ENCODE data around the gene TMTC1.
"Not testable (repeated sequence)": the region's sequence is repeated elsewhere in the genome, so short reads cannot be mapped to it uniquely, and the experiment has no call there.

Gene TMTC1

GRCh38 chr12:29566441-29566840 lies 217.3 kb downstream of the TMTC1 start:
- DNase-seq (ENCODE audit: low spot score): no peak

- DNase-seq (ENCODE audit: low spot score): no peak
These were observed 218.0 kb downstream of the TMTC1 start for GRCh38 chr12:29565727-29566126.

- no peak for DNase-seq (ENCODE audit: low spot score)
These were observed 218.8 kb downstream of the TMTC1 start for GRCh38 chr12:29564925-29565324.

GRCh38 chr12:29563636-29564035 lies 220.1 kb downstream of the TMTC1 start:
- DNase-seq (ENCODE audit: low spot score): no peak

DNA sequence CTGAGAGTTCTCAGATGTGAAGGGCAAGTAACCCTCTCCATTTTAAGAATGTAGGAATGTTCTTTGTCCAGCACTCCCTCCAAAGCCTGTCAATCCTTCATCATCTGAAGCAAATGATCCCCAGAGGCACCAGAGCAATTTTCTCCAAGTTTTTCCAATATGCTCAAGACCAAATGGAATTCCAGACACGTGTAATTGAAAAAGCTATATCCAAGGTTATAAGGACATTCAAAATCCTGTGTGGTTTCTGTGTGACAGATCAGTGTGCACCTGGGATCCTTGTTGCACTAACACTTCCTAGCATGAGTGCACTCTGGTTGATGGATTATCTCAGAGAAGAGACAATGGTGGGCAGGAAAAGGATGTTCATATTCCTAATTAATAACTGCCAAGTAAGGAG lies 220.7 kb downstream of the TMTC1 start:
- DNase-seq (ENCODE audit: low spot score): no peak

DNA sequence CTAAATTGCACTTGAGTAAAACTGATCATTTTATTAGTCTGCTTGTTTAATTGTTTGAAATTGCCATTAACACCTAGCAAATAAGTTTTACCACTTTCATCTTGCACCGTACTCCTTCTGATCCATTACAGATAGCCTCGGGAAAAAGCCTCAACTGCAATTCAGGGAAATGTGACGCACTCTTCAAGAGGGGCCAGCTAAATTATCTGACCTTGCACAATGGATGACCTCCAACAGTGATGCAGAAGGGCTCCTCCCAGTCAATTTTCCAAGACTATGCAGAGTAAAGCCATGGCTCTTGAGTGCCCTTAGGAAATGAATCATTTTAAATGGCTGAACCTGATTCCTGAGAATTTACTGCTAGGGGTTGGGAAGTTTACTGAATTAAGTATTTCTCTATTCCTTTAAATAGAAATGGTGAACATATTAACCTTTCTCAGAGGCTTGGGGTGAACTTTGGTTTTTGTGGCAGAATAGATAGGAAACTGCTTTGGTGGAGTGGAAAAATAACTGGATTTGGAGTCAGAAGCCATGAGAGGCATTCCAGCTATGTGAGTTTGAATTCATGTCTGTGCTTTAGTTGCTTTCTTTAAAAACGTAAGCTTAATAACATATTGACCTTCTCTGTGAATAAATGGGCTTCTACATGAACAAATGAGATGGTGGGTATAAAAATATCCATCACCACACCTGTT lies 221.5 kb downstream of the TMTC1 start:
- DNase-seq (ENCODE audit: low spot score): no peak

DNA sequence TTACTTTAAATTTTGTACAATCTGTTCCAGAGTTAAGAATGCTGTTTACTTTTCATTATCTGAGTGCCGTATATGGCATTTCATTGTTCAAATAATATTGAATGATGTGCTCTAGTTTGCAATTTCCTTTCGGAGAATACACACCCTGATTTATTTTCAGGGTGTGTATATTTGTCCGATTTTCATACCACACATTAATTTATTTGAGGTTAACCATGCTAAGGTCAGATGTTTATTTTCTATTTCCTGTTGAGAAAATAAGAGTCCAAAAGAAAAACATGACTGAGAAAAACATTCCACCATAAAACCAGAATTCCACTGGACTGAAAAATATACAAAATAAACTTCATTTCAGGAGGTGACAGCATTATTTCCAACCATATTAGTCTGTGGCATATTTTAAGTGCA lies 222.1 kb downstream of the TMTC1 start:
- no peak for DNase-seq (ENCODE audit: low spot score)

DNA sequence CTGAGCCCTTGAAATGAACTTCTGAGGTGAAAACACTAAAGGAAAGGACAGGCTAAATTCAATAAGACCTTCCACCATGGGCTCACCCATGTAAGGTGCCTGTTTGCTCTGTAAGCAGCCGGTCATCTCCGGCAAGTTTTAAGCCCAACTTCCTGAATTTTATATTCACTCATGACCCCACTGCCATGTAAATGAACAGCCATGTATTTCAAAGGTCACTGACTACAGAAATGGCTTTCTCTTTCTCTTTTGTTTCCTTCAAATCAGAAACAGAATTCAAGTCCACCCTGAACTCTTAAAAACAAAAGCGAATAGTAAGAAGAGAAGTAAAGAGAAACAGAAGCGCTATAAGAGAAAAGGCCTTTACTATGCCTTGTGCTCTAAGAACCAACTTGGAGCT lies 224.5 kb downstream of the TMTC1 start:
- no peak for DNase-seq (ENCODE audit: low spot score)

GRCh38 chr12:29556363-29556762 lies 227.4 kb downstream of the TMTC1 start:
- no peak for DNase-seq (ENCODE audit: low spot score)

DNA sequence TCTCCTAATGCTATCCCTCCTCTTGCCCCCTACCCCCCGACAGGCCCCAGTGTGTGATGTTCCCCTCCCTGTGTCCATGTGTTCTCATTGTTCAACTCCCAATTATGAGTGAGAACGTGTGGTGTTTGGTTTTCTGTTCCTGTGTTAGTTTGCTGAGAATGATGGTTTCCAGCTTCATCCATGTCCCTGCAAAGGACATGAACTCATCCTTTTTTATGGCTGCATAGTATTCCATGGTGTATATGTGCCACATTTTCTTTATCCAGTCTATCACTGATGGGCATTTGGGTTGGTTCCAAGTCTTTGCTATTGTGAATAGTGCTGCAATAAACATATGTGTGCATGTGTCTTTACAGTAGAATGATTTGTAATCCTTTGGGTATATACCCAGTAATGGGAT lies 228.3 kb downstream of the TMTC1 start:
- DNase-seq (ENCODE audit: low spot score): not testable (repeated sequence)

- DNase-seq (ENCODE audit: low spot score): no peak
These were observed 230.6 kb downstream of the TMTC1 start for GRCh38 chr12:29552994-29553748.

- peak; percentile 80 for DNase-seq (ENCODE audit: low spot score)
These were observed 231.3 kb downstream of the TMTC1 start for GRCh38 chr12:29552324-29552927.

GRCh38 chr12:29551812-29552211 lies 231.9 kb downstream of the TMTC1 start:
- DNase-seq (ENCODE audit: low spot score): no peak

DNA sequence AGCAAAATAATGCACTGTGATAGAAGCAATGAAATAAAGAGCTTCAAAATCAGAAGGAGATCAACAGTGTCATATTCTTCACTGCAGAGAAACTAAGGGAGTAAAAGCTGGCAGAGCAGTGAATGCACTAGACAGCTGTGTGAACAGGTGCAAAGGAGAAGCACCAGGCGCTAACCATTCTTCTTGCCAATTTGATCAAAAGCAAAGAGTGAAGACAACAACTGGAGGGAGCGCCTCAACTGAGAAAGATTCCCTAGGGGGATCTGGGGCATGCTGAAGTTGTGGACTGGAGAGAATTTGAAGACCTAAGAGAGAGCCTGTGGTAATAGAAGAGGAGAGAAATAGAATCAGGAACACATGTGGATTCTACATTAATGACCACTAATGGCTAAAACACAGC lies 235.9 kb downstream of the TMTC1 start:
- no peak for DNase-seq (ENCODE audit: low spot score)

GRCh38 chr12:29547151-29547632 lies 236.6 kb downstream of the TMTC1 start:
- no peak for DNase-seq (ENCODE audit: low spot score)

GRCh38 chr12:29546000-29546399 lies 237.7 kb downstream of the TMTC1 start:
- DNase-seq (ENCODE audit: low spot score): no peak

DNA sequence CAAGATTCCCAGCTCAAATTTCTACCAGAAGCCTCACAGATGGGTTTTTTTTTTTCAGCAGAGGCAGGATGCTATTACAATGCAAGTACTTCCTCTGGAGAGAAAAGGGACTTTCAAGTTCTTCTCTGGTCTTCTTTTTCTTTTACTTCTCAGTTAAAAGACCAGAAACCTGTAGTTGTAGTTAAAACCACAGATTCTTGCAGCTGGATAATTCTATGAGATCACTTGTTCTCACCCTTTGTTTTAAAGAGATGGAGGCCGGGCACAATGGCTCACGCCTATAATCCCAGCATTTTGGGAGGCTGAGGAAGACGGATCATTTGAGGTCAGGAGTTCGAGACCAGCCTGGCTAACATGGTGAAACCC lies 238.7 kb downstream of the TMTC1 start:
- no peak for DNase-seq (ENCODE audit: low spot score)

DNA sequence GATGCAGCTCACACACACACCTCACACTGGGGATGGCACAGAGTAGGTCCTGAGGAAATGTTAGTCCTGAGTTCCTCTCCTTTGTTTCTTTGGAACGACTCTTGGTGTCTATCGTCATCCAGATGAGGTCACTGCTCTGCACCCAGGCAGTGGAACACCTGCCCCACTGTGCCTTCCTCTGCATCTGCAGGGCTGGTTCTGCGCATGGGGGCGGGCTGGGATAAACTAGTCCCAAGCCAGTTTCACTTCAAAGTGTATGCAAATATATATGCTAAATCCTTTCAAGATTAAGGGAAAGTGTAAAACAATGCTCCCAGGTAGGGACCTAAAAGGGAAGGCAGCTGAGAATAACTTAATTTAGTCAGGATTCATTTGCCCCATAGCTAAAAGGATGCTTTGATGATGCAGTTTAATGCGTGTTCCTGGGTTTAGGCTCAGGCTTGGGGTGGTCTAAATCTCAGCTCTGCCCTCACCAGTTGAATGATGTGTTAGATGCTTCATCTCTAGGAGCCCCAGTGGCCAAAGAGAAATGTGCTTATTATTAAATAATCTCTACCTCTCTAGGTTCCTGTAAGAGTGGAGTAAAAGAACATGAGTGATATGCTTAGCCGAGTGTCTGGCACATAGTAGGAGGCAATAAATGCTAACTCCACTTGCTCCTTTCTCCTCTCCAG lies 239.2 kb downstream of the TMTC1 start:
- DNase-seq (ENCODE audit: low spot score): no peak

GRCh38 chr12:29543036-29543435 lies 240.7 kb downstream of the TMTC1 start:
- DNase-seq (ENCODE audit: low spot score): no peak

DNA sequence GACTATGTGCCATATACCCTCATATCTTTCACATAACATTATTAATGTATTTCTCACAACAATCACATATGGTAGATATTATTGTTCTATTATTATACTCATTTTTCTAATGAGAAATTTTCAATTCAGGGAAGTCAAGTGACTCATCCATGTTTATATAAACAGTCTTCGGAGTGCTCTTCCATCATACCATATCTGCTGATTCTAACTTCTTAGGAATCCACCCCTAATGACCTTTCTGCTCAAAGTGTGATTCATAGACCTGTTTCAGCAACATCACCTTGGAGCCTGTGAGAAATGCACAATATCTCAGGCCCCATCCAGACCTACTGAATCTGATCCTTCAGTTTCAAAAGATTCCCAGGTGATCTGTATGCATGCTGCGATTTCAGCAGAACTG lies 246.4 kb downstream of the TMTC1 start:
- no peak for DNase-seq (ENCODE audit: low spot score)

GRCh38 chr12:29534935-29535334 lies 248.8 kb downstream of the TMTC1 start:
- no peak for DNase-seq (ENCODE audit: low spot score)

- DNase-seq (ENCODE audit: low spot score): no peak
These were observed 249.8 kb downstream of the TMTC1 start for GRCh38 chr12:29533815-29534489.
